Pancreas (tissue), 10 donors: ENCODE data around the gene SCARB1. TPM values are rescaled to one million over a fixed set of nuclear protein-coding genes. Genes with fewer than 3 reads are reported as not detected.

ENCODE experiments used
- ATAC-seq, 4 donors: fragments of 200-7000 bp; cut with Tn5 transposase; one replicate each; pipeline versions ENCODE4 v1.8.0 to v1.9.1; 2020; ENCODE audit warnings: mild to moderate bottlenecking in 4 of 4, moderate library complexity in 4 of 4
- DNase-seq, 6 donors: peaks; one replicate each; pipeline ENCODE4 v3.0.0-alpha.2; 2020
- FAIRE-seq: peaks from 2 replicates; lab custom pipeline; 2012; peaks lifted over from hg19 to GRCh38; lab: Jason Lieb, UNC
- H3K27ac ChIP-seq, 4 donors: fragments of 200-600 bp; sonication (generic); 1 replicate in 3 of 4; 2 replicates in 1 of 4; pipeline versions ENCODE4 v1.5.0 to v1.8.0; 2020
- H3K27me3 ChIP-seq, 4 donors: fragments of 200-600 bp; one replicate each; pipeline ENCODE4 v1.8.0; 2021
- H3K36me3 ChIP-seq, 3 donors: fragments of 200-600 bp; sonication (generic) in 1 of 3; one replicate each; pipeline versions ENCODE4 v1.5.0 to v1.8.0; 2020 to 2021
- H3K4me1 ChIP-seq, 3 donors: fragments of 200-600 bp; one replicate each; pipeline ENCODE4 v1.8.0; 2021
- H3K4me3 ChIP-seq, 4 donors: fragments of 200-600 bp; sonication (generic) in 2 of 4; one replicate each; pipeline versions ENCODE4 v1.5.0 to v1.8.0; 2020 to 2021
- H3K9me3 ChIP-seq, 4 donors: fragments of 200-600 bp; one replicate each; pipeline ENCODE4 v1.8.0; 2021
- WGBS, 2 donors: extraction: QIAGEN DNeasy Blood & Tissue Kit; methylation state at CpG; one replicate each; pipeline ENCODE4 v1.1.7; 2013; 5-methylcytosine and 5-hydroxymethylcytosine counted together
- intact Hi-C, 3 donors: fragments of 100-400 bp; cut with DNase I; formaldehyde crosslinking; loops; one replicate each; pipeline versions ENCODE4 v1.11.1 to v1.14.2; 2022
- polyA plus RNA-seq, 2 donors: library from polyadenylated mRNA; stranded (reverse); fragments of 200-250 nt; gene quantifications; one replicate each; pipeline ENCODE4 v1.2.3, GENCODE V29; 2013
- total RNA-seq, 6 donors: library from RNA; stranded (reverse); fragmentation: NEBNext Ultra II Directional in 4 of 6; extraction: Animal tissue kit (Norgen Biotek cat#: 25700) in 4 of 6; gene quantifications; one replicate each; pipeline versions ENCODE4 v1.2.1 to v1.2.4, GENCODE V29; 2021 to 2023
- TF ChIP-seq, protein P1 (sequence below), 4 donors: fragments of 200-600 bp; sonication (generic) in 3 of 4; IDR thresholded peaks; one replicate each; pipeline versions ENCODE4 v1.5.0 to v1.8.0; 2021; ENCODE audit warnings: antibody characterized with exemption in 4 of 4
- donor health status: healthy with polysubstance abuse.
- donor health status: DM: no; HTN: no; CAD: no; lungs with moderate emphysema.
- donor health status: DM: no; HTN: no; CAD: no.
- donor health status: control.
- donor health status: control.
- donor health status: Bipolar disorder and iron deficiency.
- donor health status: DM: yes; HTN: yes; CAD: no.
- donor health status: DM: no; HTN: no; CAD: no.
- donor health status: DM: no; HTN: no; CAD: no.
- donor health status: DM: yes; HTN: yes; CAD: no.

Gene SCARB1
- total and polyA plus RNA-seq, 8 donors, result 4.7 to 14.7 (median 9.6) TPM

DNA sequence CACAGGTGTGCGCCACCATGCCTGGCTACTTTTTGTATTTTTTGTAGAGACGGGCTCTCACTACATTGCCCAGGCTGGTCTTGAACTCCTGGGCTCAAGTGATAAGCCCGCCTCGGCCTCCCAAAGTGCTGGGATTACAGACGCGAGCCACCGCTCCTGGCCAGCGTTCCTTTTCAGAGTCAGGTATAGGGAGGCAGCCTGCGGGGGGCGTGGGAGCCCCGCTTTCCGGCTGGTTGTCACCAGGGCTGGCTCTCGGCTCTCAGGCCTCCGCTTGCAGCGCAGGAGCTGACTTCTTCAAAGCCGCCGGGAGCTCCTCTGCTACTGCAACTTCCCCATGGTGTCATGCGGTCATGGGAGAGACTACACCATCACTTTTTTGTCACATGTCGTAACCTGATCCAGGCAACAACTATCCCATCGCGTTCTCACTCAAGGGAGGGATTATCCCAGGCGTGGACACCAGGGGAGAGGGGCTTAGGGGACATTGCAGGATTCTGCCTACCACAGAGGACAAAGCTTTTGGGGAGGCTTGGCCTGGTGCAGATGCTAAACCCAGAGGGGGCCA, 129.4 kb downstream of the SCARB1 start:
- intact Hi-C loops, result no loop called here
- TF ChIP-seq, protein P1, sequence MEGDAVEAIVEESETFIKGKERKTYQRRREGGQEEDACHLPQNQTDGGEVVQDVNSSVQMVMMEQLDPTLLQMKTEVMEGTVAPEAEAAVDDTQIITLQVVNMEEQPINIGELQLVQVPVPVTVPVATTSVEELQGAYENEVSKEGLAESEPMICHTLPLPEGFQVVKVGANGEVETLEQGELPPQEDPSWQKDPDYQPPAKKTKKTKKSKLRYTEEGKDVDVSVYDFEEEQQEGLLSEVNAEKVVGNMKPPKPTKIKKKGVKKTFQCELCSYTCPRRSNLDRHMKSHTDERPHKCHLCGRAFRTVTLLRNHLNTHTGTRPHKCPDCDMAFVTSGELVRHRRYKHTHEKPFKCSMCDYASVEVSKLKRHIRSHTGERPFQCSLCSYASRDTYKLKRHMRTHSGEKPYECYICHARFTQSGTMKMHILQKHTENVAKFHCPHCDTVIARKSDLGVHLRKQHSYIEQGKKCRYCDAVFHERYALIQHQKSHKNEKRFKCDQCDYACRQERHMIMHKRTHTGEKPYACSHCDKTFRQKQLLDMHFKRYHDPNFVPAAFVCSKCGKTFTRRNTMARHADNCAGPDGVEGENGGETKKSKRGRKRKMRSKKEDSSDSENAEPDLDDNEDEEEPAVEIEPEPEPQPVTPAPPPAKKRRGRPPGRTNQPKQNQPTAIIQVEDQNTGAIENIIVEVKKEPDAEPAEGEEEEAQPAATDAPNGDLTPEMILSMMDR (IDR thresholded peaks at IDR 0.05), result no peak
- no peaks in the 10 kb centered on the region for H3K36me3 ChIP-seq
- ATAC-seq (peak in 2 of 4 donors; percentile 56 to 70), DNase-seq (peak in 1 of 6 donors; percentile 38), FAIRE-seq (no peak)
- H3K4me3 ChIP-seq, result no peak overlapping the region
- H3K9me3 ChIP-seq, result no peaks in the 10 kb centered on the region
- 87 to 95% methylated on average over 22 of the region's 22 CpGs for WGBS, 2 donors
- H3K4me1 ChIP-seq, result peaks cover 0 to 6% (median 6%) of the 10 kb centered on the region in 3 donors
- no peaks in the 10 kb centered on the region for H3K27me3 ChIP-seq
- H3K27ac ChIP-seq, result peak overlapping the region in 2 of 4 donors; percentile 10 to 44

DNA sequence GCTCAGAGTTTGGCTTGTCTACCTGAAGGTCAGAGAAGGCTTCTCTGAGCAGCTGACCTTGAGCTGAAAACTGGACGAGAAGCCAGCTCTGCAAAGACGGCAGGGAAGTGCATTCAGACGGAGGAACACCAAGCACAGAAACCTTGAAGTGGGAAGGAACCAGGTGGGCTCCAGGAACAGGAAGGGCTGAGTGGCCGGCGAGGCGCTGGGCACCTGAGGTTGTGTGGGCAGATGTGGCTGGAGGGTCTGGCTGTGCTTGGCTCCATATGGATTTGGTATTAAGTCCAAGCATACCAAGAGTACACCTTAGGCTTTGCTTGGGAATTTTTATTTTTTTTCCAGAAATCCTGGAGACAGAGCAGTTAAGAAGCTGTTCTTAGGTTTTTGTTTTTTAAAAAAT, 130.6 kb downstream of the SCARB1 start:
- intact Hi-C loops, result no loop called here
- Histone ChIP-seq H3K27ac (peak overlapping the region; percentile 5 to 32 (median 18)), H3K36me3 (no peaks in the 10 kb centered on the region), H3K4me3 (no peak overlapping the region), H3K9me3 (no peaks in the 10 kb centered on the region), H3K27me3 (no peaks in the 10 kb centered on the region), H3K4me1 (peaks cover 0 to 6% (median 6%) of the 10 kb centered on the region in 3 donors)
- no peak for DNase-seq
- peak in 2 of 4 donors; percentile 37 to 47 for ATAC-seq
- WGBS, 2 donors, result 35 to 39% methylated on average over 6 of the region's 6 CpGs
- no peak for FAIRE-seq
- TF ChIP-seq, protein P1 (IDR thresholded peaks at IDR 0.05), result no peak

DNA sequence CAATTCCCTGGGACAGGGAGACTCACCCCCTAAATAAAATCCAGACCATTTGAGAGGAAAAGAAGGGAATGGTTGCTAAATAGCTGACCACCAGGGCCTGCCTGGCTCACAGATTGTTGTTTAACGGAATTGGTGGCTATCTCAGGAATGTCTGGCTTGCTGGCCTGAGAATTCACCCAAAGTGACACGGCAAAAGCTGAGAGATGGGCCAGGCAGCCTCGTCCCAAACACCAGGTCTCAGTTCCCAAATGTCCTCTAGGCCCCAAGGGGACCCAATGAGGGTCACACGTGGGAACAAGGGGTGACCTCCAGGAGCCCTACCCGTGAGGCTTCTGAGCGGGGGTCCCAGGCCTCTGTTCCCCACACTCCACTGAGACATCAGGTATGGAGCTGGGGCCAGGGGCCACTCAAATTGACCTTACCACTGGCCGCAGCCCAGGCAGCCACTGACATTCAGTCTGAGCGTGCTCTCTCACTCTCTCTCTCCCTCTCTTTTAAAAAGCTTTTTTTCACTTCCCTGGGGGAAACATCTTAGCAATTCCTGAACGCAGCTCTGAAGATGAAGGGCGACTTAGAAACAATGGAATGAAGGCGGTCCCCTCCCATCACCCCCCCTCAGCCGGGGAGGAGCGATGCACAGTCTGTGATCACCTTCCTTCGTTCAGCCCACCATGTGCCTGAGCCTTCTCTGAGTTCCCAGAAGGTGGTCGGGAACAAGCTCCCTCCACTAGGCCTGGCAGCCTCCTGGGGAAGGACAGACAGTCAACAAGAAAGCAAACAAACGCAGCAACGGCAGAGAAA, 131.2 kb downstream of the SCARB1 start:
- intact Hi-C loops, result no loop called here
- no peak for FAIRE-seq
- Histone ChIP-seq H3K27ac (peak overlapping the region; percentile 5 to 32 (median 18)), H3K9me3 (no peaks in the 10 kb centered on the region), H3K27me3 (no peaks in the 10 kb centered on the region), H3K4me1 (peaks cover 0 to 6% (median 6%) of the 10 kb centered on the region in 3 donors), H3K36me3 (no peaks in the 10 kb centered on the region), H3K4me3 (no peak overlapping the region)
- WGBS, 2 donors, result 57 to 63% methylated on average over 17 of the region's 17 CpGs
- TF ChIP-seq, protein P1 (IDR thresholded peaks at IDR 0.05), result no peak
- no peak for DNase-seq
- peak in 1 of 4 donors; percentile 15 for ATAC-seq

DNA sequence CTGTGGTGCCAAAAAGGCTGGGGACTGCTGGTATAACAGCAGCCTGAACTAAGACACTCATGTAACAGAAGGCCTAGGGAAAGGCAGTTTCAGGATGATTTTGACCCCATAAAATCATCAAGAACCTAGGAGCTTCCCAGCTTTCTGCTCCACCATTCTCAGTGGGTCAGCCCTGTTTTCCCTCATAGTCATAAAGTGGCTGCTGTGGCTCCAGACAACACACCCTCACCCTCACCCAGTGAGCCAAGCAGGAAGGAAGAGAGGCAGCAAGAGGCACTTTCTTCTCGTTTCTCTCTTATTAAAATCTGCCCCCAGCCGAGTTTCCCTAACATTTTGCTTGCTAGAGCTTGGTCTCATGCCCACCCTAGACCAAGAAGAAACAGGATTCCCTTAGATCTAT, 131.8 kb downstream of the SCARB1 start:
- Histone ChIP-seq H3K27me3 (no peaks in the 10 kb centered on the region), H3K36me3 (no peaks in the 10 kb centered on the region), H3K27ac (peak overlapping the region in 2 of 4 donors; percentile 6 to 10), H3K4me1 (peaks cover 0 to 6% (median 6%) of the 10 kb centered on the region in 3 donors), H3K9me3 (no peaks in the 10 kb centered on the region), H3K4me3 (no peak overlapping the region)
- WGBS, 2 donors, result 90 to 92% methylated on average over 2 of the region's 2 CpGs
- no peak for ATAC-seq
- no peak for FAIRE-seq
- no peak for DNase-seq
- intact Hi-C loops, result no loop called here
- TF ChIP-seq, protein P1 (IDR thresholded peaks at IDR 0.05), result no peak
